Kidney epithelial cell (primary cell): ENCODE measurements around the gene GALNT17. TPM values are rescaled to one million over a fixed set of nuclear protein-coding genes. Genes with fewer than 3 reads are reported as not detected.

Experiments used
- DNase-seq: peaks from one replicate; pipeline ENCODE4 v3.0.0-alpha.2; 2010; ENCODE audit warnings: low read depth
- H3K27me3 ChIP-seq: 2 replicates; pipeline ENCODE4 v1.6.0; 2011; ENCODE audit warnings: low read length; ENCODE audit not compliant: control insufficient read depth, insufficient read depth
- H3K36me3 ChIP-seq: 2 replicates; pipeline ENCODE4 v1.5.1; 2011; ENCODE audit warnings: low read length; ENCODE audit not compliant: control insufficient read depth, insufficient read depth
- H3K4me3 ChIP-seq: 2 replicates; pipeline ENCODE4 v1.5.1; 2011; ENCODE audit warnings: low read depth, mild to moderate bottlenecking, control low read depth, low read length
- CTCF ChIP-seq: IDR thresholded peaks from 2 replicates; pipeline ENCODE4 v1.5.1; 2011; ENCODE audit warnings: mild to moderate bottlenecking, moderate library complexity, low read length, control low read depth, inconsistent platforms; ENCODE audit not compliant: insufficient read depth, poor library complexity, severe bottlenecking
- total RNA-seq: library from RNA; depleted of rRNA; stranded (reverse); fragments of >200 nt; gene quantifications from 2 replicates; pipeline ENCODE4 v1.2.3, GENCODE V29; 2015

The GALNT17 gene
- total RNA-seq, 1 donor from 2014 or later, result 3.3 TPM

GRCh38 chr7:71266912-71267311 is 135.0 kb downstream of the GALNT17 start:
- no peak for TF ChIP-seq CTCF
- DNase-seq, result no peak
- Histone ChIP-seq H3K36me3 (no peaks in the 10 kb centered on the region), H3K27me3 (no peaks in the 10 kb centered on the region), H3K4me3 (no peak overlapping the region)

- DNase-seq, result no peak
- Histone ChIP-seq H3K36me3 (no peaks in the 10 kb centered on the region), H3K27me3 (no peaks in the 10 kb centered on the region), H3K4me3 (no peak overlapping the region)
- no peak for TF ChIP-seq CTCF
These were observed 136.0 kb downstream of the GALNT17 start for GRCh38 chr7:71267734-71268469.

GRCh38 chr7:71270558-71270957 is 138.6 kb downstream of the GALNT17 start:
- no peaks in the 10 kb centered on the region for H3K36me3 ChIP-seq
- no peak for TF ChIP-seq CTCF
- no peak overlapping the region for H3K4me3 ChIP-seq
- H3K27me3 ChIP-seq, result no peaks in the 10 kb centered on the region
- DNase-seq, result no peak

- Histone ChIP-seq H3K27me3 (no peaks in the 10 kb centered on the region), H3K4me3 (no peak overlapping the region), H3K36me3 (no peaks in the 10 kb centered on the region)
- no peak for DNase-seq
- no peak for TF ChIP-seq CTCF
These were observed 139.3 kb downstream of the GALNT17 start for GRCh38 chr7:71271203-71271602.

GRCh38 chr7:71272509-71273490 is 140.9 kb downstream of the GALNT17 start:
- Histone ChIP-seq H3K36me3 (no peaks in the 10 kb centered on the region), H3K4me3 (no peak overlapping the region), H3K27me3 (no peaks in the 10 kb centered on the region)
- TF ChIP-seq CTCF, result no peak
- DNase-seq, result no peak
